WTC11 (cell line): ENCODE data around the gene BICD1. TPM values are rescaled to one million over a fixed set of nuclear protein-coding genes. Genes with fewer than 3 reads are reported as not detected.

ENCODE experiments used
- ATAC-seq: fragments of 200-7000 bp; cut with Tn5 transposase; 2 replicates; pipeline ENCODE4 v1.10.0; 2021; ENCODE audit warnings: mild to moderate bottlenecking, moderate library complexity
- CTCF ChIA-PET: fragments of 300-600 bp; sonication (Branson Sonifier 250); formaldehyde crosslinking; loops from one replicate; lab custom pipeline; 2021; ENCODE audit warnings: antibody characterized with exemption; lab: Charles Lee
- POLR2A ChIA-PET: fragments of 350-600 bp; sonication (Branson Sonifier 250); formaldehyde crosslinking; loops from one replicate; lab custom pipeline; 2021; ENCODE audit warnings: antibody characterized with exemption; lab: Charles Lee
- DNase-seq: peaks from one replicate; pipeline ENCODE4 v3.0.0; 2021; ENCODE audit warnings: low spot score
- H3K27ac Mint-ChIP-seq: 2 replicates; pipeline ENCODE4 v1.8.0; 2021; ENCODE audit warnings: mixed read lengths
- H3K27me3 Mint-ChIP-seq: 2 replicates; pipeline ENCODE4 v1.8.0; 2021; ENCODE audit warnings: low read depth, mild to moderate bottlenecking, moderate library complexity, mixed read lengths
- H3K36me3 Mint-ChIP-seq: 2 replicates; pipeline ENCODE4 v1.8.0; 2021; ENCODE audit warnings: mixed read lengths
- H3K4me1 Mint-ChIP-seq: 2 replicates; pipeline ENCODE4 v1.8.0; 2022; ENCODE audit warnings: mixed read lengths
- H3K4me3 Mint-ChIP-seq: 2 replicates; pipeline ENCODE4 v1.8.0; 2021; ENCODE audit warnings: mild to moderate bottlenecking, moderate library complexity, mixed read lengths
- H3K9me3 Mint-ChIP-seq: 2 replicates; pipeline ENCODE4 v1.8.0; 2021; ENCODE audit warnings: mixed read lengths
- CBFB ChIP-seq: sonication (generic); formaldehyde crosslinking; IDR thresholded peaks from 2 replicates; pipeline ENCODE4 v1.8.1; 2022; ENCODE audit warnings: mild to moderate bottlenecking, low read depth, missing genetic modification reagents
- CDX4 ChIP-seq: fragments of 250-450 bp; sonication (Bioruptor Pico); IDR thresholded peaks from 2 replicates; pipeline ENCODE4 v1.9.0; 2021; ENCODE audit warnings: moderate library complexity, mild to moderate bottlenecking, inconsistent platforms, borderline replicate concordance
- CREB1 ChIP-seq: sonication (generic); formaldehyde crosslinking; IDR thresholded peaks from 2 replicates; pipeline ENCODE4 v1.8.0; 2023; ENCODE audit warnings: mild to moderate bottlenecking, missing genetic modification reagents
- EMX1 ChIP-seq: fragments of 250-450 bp; sonication (Bioruptor Pico); IDR thresholded peaks from 2 replicates; pipeline ENCODE4 v1.8.0; 2021; ENCODE audit warnings: mild to moderate bottlenecking
- ETV6 ChIP-seq: sonication (generic); formaldehyde crosslinking; IDR thresholded peaks from 2 replicates; pipeline ENCODE4 v1.8.1; 2022; ENCODE audit warnings: mild to moderate bottlenecking, missing genetic modification reagents
- FOXJ3 ChIP-seq: sonication (generic); formaldehyde crosslinking; IDR thresholded peaks from 2 replicates; pipeline ENCODE4 v1.9.0; 2021; ENCODE audit warnings: missing genetic modification reagents, mild to moderate bottlenecking, borderline replicate concordance
- FOXP1 ChIP-seq: sonication (generic); formaldehyde crosslinking; IDR thresholded peaks from 2 replicates; pipeline ENCODE4 v1.8.0; 2022; ENCODE audit warnings: missing genetic modification reagents, mild to moderate bottlenecking, moderate library complexity, borderline replicate concordance
- HMGA2 ChIP-seq: fragments of 250-450 bp; sonication (Bioruptor Pico); IDR thresholded peaks from 2 replicates; pipeline ENCODE4 v1.4.0; 2021; ENCODE audit warnings: mild to moderate bottlenecking, moderate library complexity
- MYBL2 ChIP-seq: sonication (generic); formaldehyde crosslinking; IDR thresholded peaks from 2 replicates; pipeline ENCODE4 v1.8.1; 2023; ENCODE audit warnings: mild to moderate bottlenecking, moderate library complexity, missing genetic modification reagents
- NR3C1 ChIP-seq: sonication (generic); formaldehyde crosslinking; conservative IDR thresholded peaks from 2 replicates; pipeline ENCODE4 v1.8.1; 2023; ENCODE audit warnings: low read depth, mild to moderate bottlenecking, missing genetic modification reagents
- RELA ChIP-seq: sonication (generic); formaldehyde crosslinking; IDR thresholded peaks from 2 replicates; pipeline ENCODE4 v1.8.1; 2022; ENCODE audit warnings: missing genetic modification reagents, mild to moderate bottlenecking, borderline replicate concordance
- SOX15 ChIP-seq: fragments of 250-450 bp; sonication (Bioruptor Pico); IDR thresholded peaks from 2 replicates; pipeline ENCODE4 v1.9.0; 2021; ENCODE audit warnings: mild to moderate bottlenecking
- TCF7 ChIP-seq: sonication (generic); formaldehyde crosslinking; IDR thresholded peaks from 2 replicates; pipeline ENCODE4 v1.8.0; 2022; ENCODE audit warnings: mild to moderate bottlenecking, low read depth, missing genetic modification reagents, moderate library complexity
- TEAD4 ChIP-seq: sonication (generic); formaldehyde crosslinking; IDR thresholded peaks from 2 replicates; pipeline ENCODE4 v1.8.0; 2022; ENCODE audit warnings: mild to moderate bottlenecking, missing genetic modification reagents
- ZBTB43 ChIP-seq: sonication (generic); formaldehyde crosslinking; IDR thresholded peaks from 2 replicates; pipeline ENCODE4 v1.8.1; 2023; ENCODE audit warnings: mild to moderate bottlenecking, missing genetic modification reagents
- total RNA-seq: library from RNA; stranded (reverse); gene quantifications from 3 replicates; pipeline ENCODE4 v1.2.3, GENCODE V29; 2021
- TF ChIP-seq, protein P1 (sequence below): sonication (generic); formaldehyde crosslinking; IDR thresholded peaks from 2 replicates; pipeline ENCODE4 v1.8.1; 2023; ENCODE audit warnings: mild to moderate bottlenecking, missing genetic modification reagents, borderline replicate concordance
- TF ChIP-seq, protein P2 (sequence below): fragments of 250-450 bp; sonication (Bioruptor Pico); IDR thresholded peaks from 2 replicates; pipeline ENCODE4 v1.9.0; 2021; ENCODE audit warnings: mild to moderate bottlenecking
- TF ChIP-seq, protein P3 (sequence below): sonication (generic); formaldehyde crosslinking; IDR thresholded peaks from 2 replicates; pipeline ENCODE4 v1.8.0; 2022; ENCODE audit warnings: mild to moderate bottlenecking, missing genetic modification reagents
- TF ChIP-seq, protein P4 (sequence below): sonication (generic); formaldehyde crosslinking; IDR thresholded peaks from 2 replicates; pipeline ENCODE4 v1.8.0; 2023; ENCODE audit warnings: mild to moderate bottlenecking, missing genetic modification reagents
- TF ChIP-seq, protein P5 (sequence below): fragments of 250-450 bp; sonication (Bioruptor Pico); IDR thresholded peaks from 2 replicates; pipeline ENCODE4 v2.1.2; 2022; ENCODE audit warnings: mild to moderate bottlenecking, moderate library complexity
- TF ChIP-seq, protein P6 (sequence below): sonication (generic); formaldehyde crosslinking; IDR thresholded peaks from 2 replicates; pipeline ENCODE4 v1.8.1; 2022; ENCODE audit warnings: low read depth, mild to moderate bottlenecking, moderate library complexity, missing genetic modification reagents, borderline replicate concordance

BICD1 gene
- total RNA-seq, 1 experiment from 2014 or later: 69.4 TPM

- POLR2A ChIA-PET: no interaction called here
Observed at GRCh38 chr12:32148372-32148771, 41.7 kb downstream of the BICD1 start.

GRCh38 chr12:32149489-32149888 is 42.8 kb downstream of the BICD1 start:
- Mint-ChIP-seq H3K36me3 (peaks cover 21% of the 10 kb centered on the region), H3K27ac (no peak overlapping the region), H3K4me3 (no peak overlapping the region), H3K27me3 (no peaks in the 10 kb centered on the region), H3K9me3 (peaks cover 10% of the 10 kb centered on the region), H3K4me1 (peaks cover 11% of the 10 kb centered on the region)
- ATAC-seq: no peak
- no peak for DNase-seq
- ChIA-PET CTCF (no interaction called here), POLR2A (no interaction called here)
- no peak for TF ChIP-seq RELA
- no peak for TF ChIP-seq FOXP1 (CRISPR knock-in tag)
- TF ChIP-seq, protein P1, sequence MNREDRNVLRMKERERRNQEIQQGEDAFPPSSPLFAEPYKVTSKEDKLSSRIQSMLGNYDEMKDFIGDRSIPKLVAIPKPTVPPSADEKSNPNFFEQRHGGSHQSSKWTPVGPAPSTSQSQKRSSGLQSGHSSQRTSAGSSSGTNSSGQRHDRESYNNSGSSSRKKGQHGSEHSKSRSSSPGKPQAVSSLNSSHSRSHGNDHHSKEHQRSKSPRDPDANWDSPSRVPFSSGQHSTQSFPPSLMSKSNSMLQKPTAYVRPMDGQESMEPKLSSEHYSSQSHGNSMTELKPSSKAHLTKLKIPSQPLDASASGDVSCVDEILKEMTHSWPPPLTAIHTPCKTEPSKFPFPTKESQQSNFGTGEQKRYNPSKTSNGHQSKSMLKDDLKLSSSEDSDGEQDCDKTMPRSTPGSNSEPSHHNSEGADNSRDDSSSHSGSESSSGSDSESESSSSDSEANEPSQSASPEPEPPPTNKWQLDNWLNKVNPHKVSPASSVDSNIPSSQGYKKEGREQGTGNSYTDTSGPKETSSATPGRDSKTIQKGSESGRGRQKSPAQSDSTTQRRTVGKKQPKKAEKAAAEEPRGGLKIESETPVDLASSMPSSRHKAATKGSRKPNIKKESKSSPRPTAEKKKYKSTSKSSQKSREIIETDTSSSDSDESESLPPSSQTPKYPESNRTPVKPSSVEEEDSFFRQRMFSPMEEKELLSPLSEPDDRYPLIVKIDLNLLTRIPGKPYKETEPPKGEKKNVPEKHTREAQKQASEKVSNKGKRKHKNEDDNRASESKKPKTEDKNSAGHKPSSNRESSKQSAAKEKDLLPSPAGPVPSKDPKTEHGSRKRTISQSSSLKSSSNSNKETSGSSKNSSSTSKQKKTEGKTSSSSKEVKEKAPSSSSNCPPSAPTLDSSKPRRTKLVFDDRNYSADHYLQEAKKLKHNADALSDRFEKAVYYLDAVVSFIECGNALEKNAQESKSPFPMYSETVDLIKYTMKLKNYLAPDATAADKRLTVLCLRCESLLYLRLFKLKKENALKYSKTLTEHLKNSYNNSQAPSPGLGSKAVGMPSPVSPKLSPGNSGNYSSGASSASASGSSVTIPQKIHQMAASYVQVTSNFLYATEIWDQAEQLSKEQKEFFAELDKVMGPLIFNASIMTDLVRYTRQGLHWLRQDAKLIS (CRISPR knock-in tag): no peak
- TF ChIP-seq, protein P2, sequence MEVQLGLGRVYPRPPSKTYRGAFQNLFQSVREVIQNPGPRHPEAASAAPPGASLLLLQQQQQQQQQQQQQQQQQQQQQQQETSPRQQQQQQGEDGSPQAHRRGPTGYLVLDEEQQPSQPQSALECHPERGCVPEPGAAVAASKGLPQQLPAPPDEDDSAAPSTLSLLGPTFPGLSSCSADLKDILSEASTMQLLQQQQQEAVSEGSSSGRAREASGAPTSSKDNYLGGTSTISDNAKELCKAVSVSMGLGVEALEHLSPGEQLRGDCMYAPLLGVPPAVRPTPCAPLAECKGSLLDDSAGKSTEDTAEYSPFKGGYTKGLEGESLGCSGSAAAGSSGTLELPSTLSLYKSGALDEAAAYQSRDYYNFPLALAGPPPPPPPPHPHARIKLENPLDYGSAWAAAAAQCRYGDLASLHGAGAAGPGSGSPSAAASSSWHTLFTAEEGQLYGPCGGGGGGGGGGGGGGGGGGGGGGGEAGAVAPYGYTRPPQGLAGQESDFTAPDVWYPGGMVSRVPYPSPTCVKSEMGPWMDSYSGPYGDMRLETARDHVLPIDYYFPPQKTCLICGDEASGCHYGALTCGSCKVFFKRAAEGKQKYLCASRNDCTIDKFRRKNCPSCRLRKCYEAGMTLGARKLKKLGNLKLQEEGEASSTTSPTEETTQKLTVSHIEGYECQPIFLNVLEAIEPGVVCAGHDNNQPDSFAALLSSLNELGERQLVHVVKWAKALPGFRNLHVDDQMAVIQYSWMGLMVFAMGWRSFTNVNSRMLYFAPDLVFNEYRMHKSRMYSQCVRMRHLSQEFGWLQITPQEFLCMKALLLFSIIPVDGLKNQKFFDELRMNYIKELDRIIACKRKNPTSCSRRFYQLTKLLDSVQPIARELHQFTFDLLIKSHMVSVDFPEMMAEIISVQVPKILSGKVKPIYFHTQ (CRISPR knock-in tag): no peak
- TF ChIP-seq, protein P3, sequence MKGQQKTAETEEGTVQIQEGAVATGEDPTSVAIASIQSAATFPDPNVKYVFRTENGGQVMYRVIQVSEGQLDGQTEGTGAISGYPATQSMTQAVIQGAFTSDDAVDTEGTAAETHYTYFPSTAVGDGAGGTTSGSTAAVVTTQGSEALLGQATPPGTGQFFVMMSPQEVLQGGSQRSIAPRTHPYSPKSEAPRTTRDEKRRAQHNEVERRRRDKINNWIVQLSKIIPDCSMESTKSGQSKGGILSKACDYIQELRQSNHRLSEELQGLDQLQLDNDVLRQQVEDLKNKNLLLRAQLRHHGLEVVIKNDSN (CRISPR knock-in tag): no peak
- no peak for TF ChIP-seq TEAD4
- no peak for TF ChIP-seq FOXJ3 (CRISPR knock-in tag)
- TF ChIP-seq CBFB (CRISPR knock-in tag): no peak
- no peak for TF ChIP-seq NR3C1
- no peak for TF ChIP-seq ZBTB43

More at GRCh38 chr12:32148372-32148771, 41.7 kb downstream of the BICD1 start:
- no peak overlapping the region for H3K27ac Mint-ChIP-seq
- CTCF ChIA-PET: no interaction called here
- no peaks in the 10 kb centered on the region for H3K27me3 Mint-ChIP-seq
- H3K4me3 Mint-ChIP-seq: no peak overlapping the region
- peaks cover 10% of the 10 kb centered on the region for H3K9me3 Mint-ChIP-seq
- no peak for ATAC-seq
- TF ChIP-seq, protein P4, sequence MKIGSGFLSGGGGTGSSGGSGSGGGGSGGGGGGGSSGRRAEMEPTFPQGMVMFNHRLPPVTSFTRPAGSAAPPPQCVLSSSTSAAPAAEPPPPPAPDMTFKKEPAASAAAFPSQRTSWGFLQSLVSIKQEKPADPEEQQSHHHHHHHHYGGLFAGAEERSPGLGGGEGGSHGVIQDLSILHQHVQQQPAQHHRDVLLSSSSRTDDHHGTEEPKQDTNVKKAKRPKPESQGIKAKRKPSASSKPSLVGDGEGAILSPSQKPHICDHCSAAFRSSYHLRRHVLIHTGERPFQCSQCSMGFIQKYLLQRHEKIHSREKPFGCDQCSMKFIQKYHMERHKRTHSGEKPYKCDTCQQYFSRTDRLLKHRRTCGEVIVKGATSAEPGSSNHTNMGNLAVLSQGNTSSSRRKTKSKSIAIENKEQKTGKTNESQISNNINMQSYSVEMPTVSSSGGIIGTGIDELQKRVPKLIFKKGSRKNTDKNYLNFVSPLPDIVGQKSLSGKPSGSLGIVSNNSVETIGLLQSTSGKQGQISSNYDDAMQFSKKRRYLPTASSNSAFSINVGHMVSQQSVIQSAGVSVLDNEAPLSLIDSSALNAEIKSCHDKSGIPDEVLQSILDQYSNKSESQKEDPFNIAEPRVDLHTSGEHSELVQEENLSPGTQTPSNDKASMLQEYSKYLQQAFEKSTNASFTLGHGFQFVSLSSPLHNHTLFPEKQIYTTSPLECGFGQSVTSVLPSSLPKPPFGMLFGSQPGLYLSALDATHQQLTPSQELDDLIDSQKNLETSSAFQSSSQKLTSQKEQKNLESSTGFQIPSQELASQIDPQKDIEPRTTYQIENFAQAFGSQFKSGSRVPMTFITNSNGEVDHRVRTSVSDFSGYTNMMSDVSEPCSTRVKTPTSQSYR (CRISPR knock-in tag): no peak
- TF ChIP-seq CDX4 (no peak), ETV6 (CRISPR knock-in tag) (no peak), MYBL2 (CRISPR knock-in tag) (no peak), FOXJ3 (CRISPR knock-in tag) (no peak), HMGA2 (CRISPR knock-in tag) (no peak), TCF7 (CRISPR knock-in tag) (no peak), EMX1 (CRISPR knock-in tag) (no peak), CREB1 (CRISPR knock-in tag) (no peak), SOX15 (CRISPR knock-in tag) (no peak)
- TF ChIP-seq, protein P5, sequence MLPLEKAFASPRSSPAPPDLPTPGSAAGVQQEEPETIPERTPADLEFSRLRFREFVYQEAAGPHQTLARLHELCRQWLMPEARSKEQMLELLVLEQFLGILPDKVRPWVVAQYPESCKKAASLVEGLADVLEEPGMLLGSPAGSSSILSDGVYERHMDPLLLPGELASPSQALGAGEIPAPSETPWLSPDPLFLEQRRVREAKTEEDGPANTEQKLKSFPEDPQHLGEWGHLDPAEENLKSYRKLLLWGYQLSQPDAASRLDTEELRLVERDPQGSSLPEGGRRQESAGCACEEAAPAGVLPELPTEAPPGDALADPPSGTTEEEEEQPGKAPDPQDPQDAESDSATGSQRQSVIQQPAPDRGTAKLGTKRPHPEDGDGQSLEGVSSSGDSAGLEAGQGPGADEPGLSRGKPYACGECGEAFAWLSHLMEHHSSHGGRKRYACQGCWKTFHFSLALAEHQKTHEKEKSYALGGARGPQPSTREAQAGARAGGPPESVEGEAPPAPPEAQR: no peak
- TF ChIP-seq, protein P6, sequence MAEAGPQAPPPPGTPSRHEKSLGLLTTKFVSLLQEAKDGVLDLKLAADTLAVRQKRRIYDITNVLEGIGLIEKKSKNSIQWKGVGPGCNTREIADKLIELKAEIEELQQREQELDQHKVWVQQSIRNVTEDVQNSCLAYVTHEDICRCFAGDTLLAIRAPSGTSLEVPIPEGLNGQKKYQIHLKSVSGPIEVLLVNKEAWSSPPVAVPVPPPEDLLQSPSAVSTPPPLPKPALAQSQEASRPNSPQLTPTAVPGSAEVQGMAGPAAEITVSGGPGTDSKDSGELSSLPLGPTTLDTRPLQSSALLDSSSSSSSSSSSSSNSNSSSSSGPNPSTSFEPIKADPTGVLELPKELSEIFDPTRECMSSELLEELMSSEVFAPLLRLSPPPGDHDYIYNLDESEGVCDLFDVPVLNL (CRISPR knock-in tag): no peak
- TF ChIP-seq, all 79 proteins: peak for 0
- peaks cover 21% of the 10 kb centered on the region for H3K36me3 Mint-ChIP-seq
- DNase-seq: no peak
- H3K4me1 Mint-ChIP-seq: peaks cover 2% of the 10 kb centered on the region
